GM12892 (cell line): ENCODE results near the gene TSSK2.

Experiments
- POLR2AphosphoS5 ChIP-seq: IDR thresholded peaks from 2 replicates; pipeline ENCODE4 v1.6.1; 2011; ENCODE audit warnings: low read depth, low read length, control low read depth
- TAF1 ChIP-seq: IDR thresholded peaks from 2 replicates; pipeline ENCODE4 v1.6.1; 2011; ENCODE audit warnings: low read depth, mild to moderate bottlenecking, control low read depth, low read length, borderline replicate concordance

GRCh38 chr22:19125474-19126308 lies 5.4 kb upstream of the TSSK2 start:
- no peak for TF ChIP-seq POLR2AphosphoS5
- no peak for TF ChIP-seq TAF1
